Duodenal mucosa (tissue), 2 donors: ENCODE results near the gene SCNN1B.
A peak's percentile ranks its signal among the peaks of the same experiment; 100 is the strongest.

ENCODE experiments used
- H3K27ac ChIP-seq: one replicate; pipeline ENCODE4 v1.7.0; 2013; ENCODE audit warnings: low read depth, low read length
- H3K27me3 ChIP-seq, 2 donors: one replicate each; pipeline ENCODE4 v1.7.0; 2013; ENCODE audit warnings: low read length in 2 of 2, control low read depth in 1 of 2; ENCODE audit not compliant: insufficient read depth in 2 of 2, control insufficient read depth in 1 of 2
- H3K36me3 ChIP-seq, 2 donors: one replicate each; pipeline ENCODE4 v1.7.0; 2013; ENCODE audit warnings: low read length in 2 of 2, control low read depth in 1 of 2; ENCODE audit not compliant: insufficient read depth in 2 of 2, control insufficient read depth in 1 of 2
- H3K4me1 ChIP-seq, 2 donors: one replicate each; pipeline ENCODE4 v1.7.0; 2013; ENCODE audit warnings: low read length in 2 of 2, control low read depth in 1 of 2; ENCODE audit not compliant: insufficient read depth in 2 of 2, control insufficient read depth in 1 of 2
- H3K4me3 ChIP-seq, 2 donors: one replicate each; pipeline ENCODE4 v1.7.0; 2013; ENCODE audit warnings: low read length in 2 of 2, low read depth in 1 of 2
- H3K9ac ChIP-seq, 2 donors: one replicate each; pipeline ENCODE4 v1.7.0; 2013; ENCODE audit warnings: low read length in 2 of 2, low read depth in 1 of 2
- H3K9me3 ChIP-seq, 2 donors: one replicate each; pipeline ENCODE4 v1.7.0; 2013; ENCODE audit warnings: low read length in 2 of 2, control low read depth in 1 of 2; ENCODE audit not compliant: control insufficient read depth in 1 of 2

SCNN1B gene

DNA sequence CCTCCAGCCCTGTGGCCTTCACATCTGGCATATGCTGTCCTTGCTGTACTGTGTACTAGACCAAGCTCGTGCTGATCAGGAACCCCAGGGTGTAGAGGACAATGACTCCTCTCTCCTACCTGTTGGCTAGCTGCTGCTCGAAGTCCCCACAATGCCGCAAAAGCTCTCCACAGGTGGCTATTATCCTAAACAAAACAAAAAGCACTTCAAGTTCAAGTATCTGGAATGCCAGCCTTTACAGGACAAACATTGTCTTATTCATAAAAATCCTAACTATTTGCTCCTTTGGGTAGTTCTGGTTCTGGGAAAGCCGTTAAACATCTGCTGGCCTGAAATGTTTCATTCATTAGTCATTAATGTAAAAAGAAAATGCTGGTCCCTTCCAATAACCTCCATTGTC is 108.1 kb downstream of the SCNN1B start:
- Histone ChIP-seq H3K4me3 (no peak overlapping the region), H3K27ac (no peak overlapping the region), H3K9me3 (no peaks in the 10 kb centered on the region), H3K36me3 (peaks cover 18 to 79% of the 10 kb centered on the region in 2 donors), H3K27me3 (no peaks in the 10 kb centered on the region), H3K9ac (no peak overlapping the region), H3K4me1 (no peaks in the 10 kb centered on the region)

DNA sequence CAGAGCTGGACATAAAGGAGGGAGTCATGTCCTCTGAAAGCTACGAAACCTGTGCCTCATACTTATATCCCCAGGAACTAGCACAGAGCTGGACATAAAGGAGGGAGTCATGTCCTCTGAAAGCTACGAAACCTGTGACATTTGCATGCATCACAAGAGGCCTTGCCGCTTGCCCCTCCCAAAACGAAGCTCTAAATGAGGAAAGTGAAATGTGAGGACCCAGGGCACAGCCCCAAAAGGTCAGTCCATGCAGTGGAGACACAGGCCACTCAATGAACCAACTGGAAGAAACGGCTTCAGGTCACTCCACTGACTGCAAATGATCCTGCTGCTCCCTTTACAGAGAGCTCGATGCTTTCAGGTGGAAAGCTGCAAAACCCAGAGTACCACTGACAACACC is 112.6 kb downstream of the SCNN1B start:
- H3K27ac ChIP-seq: no peak overlapping the region
- peaks cover 8 to 76% of the 10 kb centered on the region in 2 donors for H3K36me3 ChIP-seq

DNA sequence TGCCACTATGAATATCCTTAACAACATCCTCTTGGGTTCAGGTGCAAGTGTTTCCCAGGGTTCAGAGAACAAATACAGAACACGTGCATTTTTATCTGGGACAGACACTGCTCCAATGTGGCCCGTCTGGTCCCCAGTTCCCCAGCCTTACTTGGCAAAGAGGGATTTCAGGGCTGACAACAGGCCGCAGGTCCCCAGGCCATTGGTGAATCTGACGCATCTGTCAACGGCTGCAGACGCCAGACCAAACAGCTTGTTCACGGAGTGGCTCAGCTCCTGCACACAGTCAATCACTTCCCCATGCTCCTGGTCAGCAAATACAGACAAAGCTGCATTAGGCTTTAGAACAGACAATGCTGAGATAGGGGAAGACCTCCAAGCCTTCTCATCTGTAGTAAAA is 114.7 kb downstream of the SCNN1B start:
- H3K36me3 ChIP-seq: peaks cover 4 to 66% of the 10 kb centered on the region in 2 donors
- no peak overlapping the region for H3K27ac ChIP-seq

More for the DNA sequence above, 112.6 kb downstream of the SCNN1B start:
- no peak overlapping the region for H3K4me3 ChIP-seq
- no peaks in the 10 kb centered on the region for H3K27me3 ChIP-seq
- no peaks in the 10 kb centered on the region for H3K4me1 ChIP-seq
- no peaks in the 10 kb centered on the region for H3K9me3 ChIP-seq
- no peak overlapping the region for H3K9ac ChIP-seq

GRCh38 chr16:23420011-23420410 is 117.9 kb downstream of the SCNN1B start:
- Histone ChIP-seq H3K27ac (no peak overlapping the region), H3K9ac (no peak overlapping the region), H3K4me1 (peaks cover 3 to 5% of the 10 kb centered on the region in 2 donors), H3K36me3 (peaks cover 4 to 35% of the 10 kb centered on the region in 2 donors), H3K27me3 (no peaks in the 10 kb centered on the region), H3K4me3 (no peak overlapping the region), H3K9me3 (no peaks in the 10 kb centered on the region)

More for the DNA sequence above, 114.7 kb downstream of the SCNN1B start:
- Histone ChIP-seq H3K9me3 (no peaks in the 10 kb centered on the region), H3K9ac (no peak overlapping the region), H3K4me3 (no peak overlapping the region), H3K27me3 (no peaks in the 10 kb centered on the region), H3K4me1 (no peaks in the 10 kb centered on the region)

DNA sequence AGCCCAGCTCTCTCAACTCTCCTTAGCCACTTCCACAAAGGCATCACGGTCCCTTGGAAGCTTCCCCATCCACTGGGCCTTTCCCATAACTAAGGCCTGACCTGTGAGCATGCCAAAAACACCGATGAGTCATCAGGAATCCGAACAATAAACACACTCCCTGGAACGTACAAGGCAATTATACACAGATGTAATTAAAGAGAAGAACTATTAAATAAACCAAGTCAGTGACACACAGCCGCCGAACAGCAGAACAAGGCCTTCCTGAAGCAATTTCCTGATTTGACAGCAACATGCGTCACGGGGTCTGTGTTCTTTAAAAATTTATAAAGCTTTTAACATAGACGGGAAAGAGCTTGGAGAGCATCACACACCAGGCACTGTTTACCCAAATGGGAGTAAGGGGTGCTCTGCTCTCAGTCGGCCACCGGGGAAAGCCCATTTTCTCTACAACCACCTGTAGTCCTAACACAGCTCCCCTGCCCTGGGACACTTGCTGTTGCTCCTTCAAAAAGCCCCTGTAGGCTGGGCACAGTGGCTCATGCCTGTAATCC is 121.5 kb downstream of the SCNN1B start:
- peak overlapping the region in 1 of 2 donors; percentile 18 for H3K9ac ChIP-seq
- H3K4me1 ChIP-seq: peaks cover 3 to 5% of the 10 kb centered on the region in 2 donors
- H3K9me3 ChIP-seq: no peaks in the 10 kb centered on the region
- no peaks in the 10 kb centered on the region for H3K27me3 ChIP-seq
- H3K36me3 ChIP-seq: peaks cover 0 to 10% of the 10 kb centered on the region in 2 donors
- peak overlapping the region; percentile 66 for H3K27ac ChIP-seq
- H3K4me3 ChIP-seq: no peak overlapping the region

GRCh38 chr16:23424292-23424958 is 122.3 kb downstream of the SCNN1B start:
- Histone ChIP-seq H3K4me3 (no peak overlapping the region), H3K9ac (no peak overlapping the region), H3K9me3 (no peaks in the 10 kb centered on the region), H3K27me3 (no peaks in the 10 kb centered on the region), H3K4me1 (peaks cover 3 to 5% of the 10 kb centered on the region in 2 donors), H3K36me3 (peaks cover 0 to 9% of the 10 kb centered on the region in 2 donors), H3K27ac (no peak overlapping the region)

DNA sequence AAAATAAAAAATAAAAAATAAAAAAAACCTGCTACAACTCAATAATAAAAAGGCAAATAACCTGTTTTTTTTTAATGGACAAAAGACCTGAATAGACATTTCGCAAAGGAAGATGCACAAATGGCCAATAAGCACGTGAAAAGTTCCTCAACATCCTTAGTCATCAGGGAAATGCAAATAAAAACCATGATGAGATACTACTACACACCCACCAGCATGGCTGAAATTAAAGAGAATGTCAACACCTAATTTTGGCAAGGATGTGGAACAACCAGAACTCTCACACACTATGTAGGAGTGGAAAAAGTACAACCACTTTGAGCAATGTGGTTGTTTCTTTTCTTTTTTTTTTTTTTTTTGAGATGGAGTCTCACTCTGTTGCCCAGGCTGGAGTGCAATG is 126.2 kb downstream of the SCNN1B start:
- H3K9ac ChIP-seq: no peak overlapping the region
- H3K4me3 ChIP-seq: no peak overlapping the region
- H3K36me3 ChIP-seq: peaks cover 9 to 35% of the 10 kb centered on the region in 2 donors
- H3K4me1 ChIP-seq: peaks cover 3 to 5% of the 10 kb centered on the region in 2 donors
- no peaks in the 10 kb centered on the region for H3K27me3 ChIP-seq
- no peaks in the 10 kb centered on the region for H3K9me3 ChIP-seq
- H3K27ac ChIP-seq: no peak overlapping the region
